ENCODE results near the gene ERG.

Gene ERG

DNA sequence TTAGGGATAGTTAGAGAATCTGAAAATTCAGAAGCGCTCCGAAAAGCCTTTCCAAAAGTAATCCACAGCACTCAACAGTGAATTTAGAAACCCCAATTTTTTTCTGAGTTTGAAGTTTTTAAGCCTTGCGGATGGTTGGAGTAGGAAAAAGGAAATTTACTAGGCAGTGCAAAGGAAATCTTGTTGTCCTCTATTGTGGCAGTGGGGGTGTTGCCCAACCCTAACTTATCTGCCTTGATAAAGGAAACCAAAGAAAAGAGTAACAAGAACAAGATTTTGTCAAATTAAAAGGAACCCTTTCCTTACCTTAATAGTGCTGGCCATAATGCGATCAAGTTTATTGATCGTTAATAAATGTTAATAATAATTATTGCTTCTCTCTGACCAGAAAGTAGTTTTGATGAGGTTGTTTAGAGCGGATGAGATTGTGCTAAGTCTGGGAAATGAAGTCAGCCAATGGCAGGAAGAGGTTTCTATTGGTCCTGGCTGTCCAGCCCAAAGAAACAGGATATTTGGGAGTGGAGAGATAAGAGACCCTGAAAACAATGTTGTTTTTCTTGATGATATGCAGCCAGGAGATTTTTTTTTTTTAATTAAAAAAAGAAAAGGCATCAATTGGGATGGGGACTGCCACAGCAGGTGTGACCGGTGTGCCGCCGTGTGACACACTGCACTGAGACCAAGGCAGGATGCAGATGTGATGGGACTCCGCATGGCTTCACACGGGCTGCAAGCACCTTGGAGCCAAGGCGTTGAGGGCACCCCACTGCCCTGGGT is at the start of gene ERG:
Gene ERG (minus strand): TSS at position 421 of the 777 bp plus-strand sequence. CDS start 97 bp downstream, at position 324.
- DNase-seq (ENCODE audit: low spot score) = no peak

DNA sequence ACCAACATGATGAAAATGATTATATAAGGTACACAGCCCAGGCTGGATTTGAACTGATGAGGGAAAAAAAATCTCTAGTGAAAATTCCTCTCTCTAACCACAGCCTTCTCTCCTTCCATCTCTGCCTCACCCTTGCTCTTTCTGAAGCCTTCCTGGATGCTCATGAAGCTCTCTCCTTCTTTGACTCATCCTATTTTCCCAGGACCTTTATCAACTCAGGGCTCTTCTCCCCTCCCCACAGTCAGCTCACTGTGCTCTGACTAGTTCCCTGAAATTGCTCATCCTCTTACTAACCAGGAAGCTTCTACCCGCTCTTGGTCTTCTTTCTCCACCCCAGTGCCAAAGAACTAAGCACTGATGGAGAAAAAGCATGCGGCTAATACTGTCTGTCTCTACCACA is 46.4 kb upstream of the ERG start:
- no peak for DNase-seq (ENCODE audit: low spot score)

GRCh38 chr21:38542263-38542662 is 44.0 kb upstream of the ERG start:
- DNase-seq (ENCODE audit: low spot score) = no peak

DNA sequence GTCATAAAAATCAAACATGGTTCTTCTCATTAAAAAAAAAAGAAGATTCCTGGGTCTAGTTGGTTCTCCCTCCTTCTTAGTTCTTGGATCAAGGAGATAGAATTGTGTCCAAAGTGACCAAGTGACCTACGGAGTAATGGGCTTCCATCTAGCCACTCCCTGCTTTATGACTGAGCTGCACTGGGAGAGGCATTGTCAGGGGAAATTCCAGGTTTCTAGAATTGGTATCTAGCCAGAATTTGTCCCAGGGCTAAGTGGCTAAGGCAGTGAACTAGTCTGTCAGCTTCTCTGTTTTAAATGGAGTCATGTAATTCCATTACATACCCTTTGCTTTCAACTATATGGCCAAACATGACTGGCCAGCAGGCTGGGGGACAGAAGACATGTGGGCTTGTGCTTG is 40.1 kb upstream of the ERG start:
- DNase-seq (ENCODE audit: low spot score) = no peak

DNA sequence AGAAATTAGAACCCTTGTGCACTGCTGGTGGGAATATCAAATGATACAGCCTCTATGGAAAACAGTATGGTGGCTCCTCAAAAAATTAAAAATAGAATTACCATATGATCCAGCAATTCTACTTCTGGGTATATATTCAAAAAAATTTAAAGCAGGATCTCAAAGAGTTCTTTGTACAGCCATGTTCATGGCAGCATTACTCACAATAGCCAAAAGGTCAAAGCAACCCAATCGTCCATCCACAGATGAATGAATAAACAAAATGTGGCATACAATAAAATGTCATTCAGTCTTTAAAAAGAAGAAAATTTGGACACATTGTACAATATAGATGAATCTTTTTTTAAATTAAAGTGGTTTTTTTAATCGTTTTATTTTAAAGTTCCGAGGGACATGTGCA is 36.3 kb upstream of the ERG start:
- no peak for DNase-seq (ENCODE audit: low spot score)

DNA sequence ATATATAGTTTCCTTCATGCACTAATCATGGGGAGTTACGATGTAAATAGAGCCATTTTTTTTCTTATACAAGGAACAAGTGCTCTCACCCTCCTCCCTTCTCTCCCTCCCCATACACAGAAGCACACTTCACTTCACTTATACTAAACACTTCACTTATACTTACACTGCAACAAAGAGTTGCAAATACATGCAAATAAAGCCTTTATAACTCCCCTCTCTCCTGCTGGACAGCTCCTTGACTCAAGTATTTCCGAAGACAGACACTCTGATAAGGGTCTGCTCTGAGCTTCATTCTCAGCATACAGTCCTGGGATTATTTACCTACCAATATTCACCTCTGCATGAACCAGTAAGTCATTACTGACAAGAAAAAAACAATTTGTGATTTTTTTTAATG is 35.6 kb upstream of the ERG start:
- no peak for DNase-seq (ENCODE audit: low spot score)

DNA sequence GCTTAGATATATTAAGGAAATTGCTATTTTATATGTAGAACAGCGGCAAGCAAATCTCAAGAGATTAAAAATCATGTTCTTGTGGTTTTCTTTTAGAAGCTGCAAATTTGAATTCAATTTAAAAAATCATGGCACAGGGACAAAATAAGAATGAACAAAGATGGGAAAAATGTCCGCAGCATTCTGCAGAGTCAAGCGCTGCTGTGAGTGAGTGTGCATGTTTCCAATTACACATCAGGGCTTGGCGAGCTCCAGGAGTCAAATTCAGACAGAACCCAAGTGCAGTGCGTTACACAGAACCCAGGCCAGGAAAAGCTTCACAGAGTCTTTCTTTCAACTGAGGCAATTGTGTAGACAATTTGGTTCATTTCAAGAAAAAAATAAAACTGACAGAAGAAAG is 33.3 kb upstream of the ERG start:
- peak; percentile 11 for DNase-seq (ENCODE audit: low spot score)

DNA sequence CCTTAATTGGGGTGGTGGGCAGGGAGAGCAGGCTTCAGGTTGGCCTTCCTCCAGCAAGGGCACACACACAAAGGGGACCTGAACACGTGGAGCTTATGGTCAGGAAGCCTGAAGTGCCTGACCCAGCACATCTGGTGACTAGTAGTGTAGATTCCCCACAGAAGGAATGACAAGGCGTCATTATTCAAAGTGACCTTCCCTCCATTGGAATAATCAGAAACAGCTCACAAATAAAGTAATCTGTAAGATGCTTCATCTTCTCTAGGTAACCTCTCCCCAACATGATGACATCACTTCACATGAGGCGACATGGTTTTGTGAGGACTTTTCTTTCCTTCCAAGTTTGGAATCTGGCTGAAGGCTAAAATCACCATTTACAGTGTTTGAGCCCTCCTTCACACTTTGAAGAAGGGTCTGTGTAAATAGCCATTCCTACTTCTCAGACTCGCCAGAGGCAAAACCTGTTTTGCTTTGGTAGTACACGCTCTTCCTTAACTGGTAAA is 32.8 kb upstream of the ERG start:
- DNase-seq (ENCODE audit: low spot score) = no peak

DNA sequence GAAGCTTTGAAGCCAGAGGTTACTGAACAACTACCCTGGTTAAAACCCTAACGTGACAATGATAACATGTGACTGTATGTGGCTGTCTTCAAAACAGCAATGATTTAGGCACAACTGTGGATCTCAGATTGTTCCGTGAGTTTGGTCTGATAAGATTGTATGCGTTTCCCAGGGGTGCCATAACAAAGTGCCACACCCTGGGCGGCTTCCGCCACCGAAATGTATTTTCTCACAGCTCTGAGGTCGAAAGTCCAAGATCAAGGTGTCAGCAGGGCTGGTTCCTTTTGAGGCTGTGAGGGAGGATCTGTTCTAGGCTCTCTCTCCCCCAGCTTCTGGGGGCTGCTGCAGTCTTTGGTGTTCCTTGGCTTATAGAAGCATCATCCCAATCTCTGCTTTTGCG is 29.5 kb upstream of the ERG start:
- DNase-seq (ENCODE audit: low spot score) = no peak

DNA sequence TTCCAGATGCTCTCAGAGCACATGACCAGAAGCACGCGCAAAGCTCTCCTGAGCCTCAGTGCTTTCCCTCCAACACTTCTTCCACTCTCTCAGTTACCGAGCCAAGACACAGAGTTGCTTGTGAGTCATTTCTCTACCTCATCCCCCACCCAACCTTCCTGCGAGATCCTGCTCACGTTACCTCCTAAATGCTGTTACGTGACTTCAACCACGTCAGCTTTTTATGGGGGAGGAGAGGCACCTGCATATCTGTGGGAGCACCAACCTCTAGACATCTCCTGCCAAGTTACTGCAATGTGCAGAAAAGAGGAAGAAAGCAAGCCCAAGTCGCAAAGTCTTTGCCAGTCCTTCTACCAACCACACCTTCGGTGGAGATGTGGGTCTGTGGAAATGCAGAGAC is 27.2 kb upstream of the ERG start:
- no peak for DNase-seq (ENCODE audit: low spot score)

GRCh38 chr21:38524168-38525153 is 26.2 kb upstream of the ERG start:
- no peak for DNase-seq (ENCODE audit: low spot score)

GRCh38 chr21:38520511-38520910 is 22.2 kb upstream of the ERG start:
- no peak for DNase-seq (ENCODE audit: low spot score)

DNA sequence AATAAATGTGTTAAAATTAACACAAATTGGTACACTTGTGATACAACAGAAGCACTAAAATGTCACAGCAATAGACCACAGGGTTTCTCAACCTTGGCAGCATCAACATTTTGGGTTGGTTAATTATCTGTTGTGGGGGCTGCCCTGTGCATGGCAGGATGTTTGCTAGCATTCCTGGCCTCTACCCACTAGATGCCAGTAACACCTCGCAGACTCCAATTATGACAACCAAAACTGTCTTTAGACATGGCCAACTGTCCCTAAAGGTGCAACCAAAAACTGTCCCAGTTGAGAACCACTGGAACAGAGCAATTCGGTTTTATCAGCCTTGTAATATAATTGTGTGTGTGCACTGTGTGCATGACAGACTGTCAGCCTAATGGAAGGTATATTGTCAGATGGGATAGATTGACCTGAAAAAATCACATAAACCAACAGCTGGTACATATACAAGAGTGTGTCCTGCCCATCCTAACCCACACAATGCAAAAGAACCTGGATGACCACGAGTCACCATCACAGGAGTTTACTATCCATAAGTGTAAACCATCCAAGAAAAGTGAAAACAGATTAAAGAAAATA is 13.5 kb upstream of the ERG start:
- no peak for DNase-seq (ENCODE audit: low spot score)

- DNase-seq (ENCODE audit: low spot score) = no peak
These were observed 12.9 kb upstream of the ERG start for GRCh38 chr21:38511198-38511597.

DNA sequence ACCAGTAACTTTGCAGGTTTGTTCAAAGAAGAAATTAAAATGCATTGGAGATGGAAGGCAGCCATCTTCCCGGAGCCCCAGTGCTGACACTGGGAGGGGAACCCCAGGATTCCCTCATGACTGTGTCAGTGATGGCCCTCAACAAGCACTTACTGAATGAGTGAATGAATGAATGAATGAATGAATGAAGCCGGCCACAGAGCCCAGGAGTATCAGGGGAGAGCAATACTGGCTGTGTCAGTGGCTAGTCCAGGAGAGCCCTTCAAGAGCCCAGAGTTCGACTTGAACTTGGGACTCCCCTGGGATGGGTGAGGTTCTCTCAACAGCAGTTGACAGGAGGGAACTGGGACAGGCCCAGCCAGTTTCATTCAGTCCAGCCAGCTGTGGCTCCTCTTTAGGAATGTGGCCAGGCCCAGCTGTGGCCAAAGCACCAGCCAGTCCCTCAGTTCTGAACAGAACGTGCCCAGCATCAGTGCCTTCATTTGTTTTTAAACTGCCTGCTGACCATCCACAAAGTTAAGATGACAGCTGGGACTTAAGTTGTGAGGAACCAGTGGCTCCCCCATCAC is 9.2 kb upstream of the ERG start:
- DNase-seq (ENCODE audit: low spot score) = no peak

DNA sequence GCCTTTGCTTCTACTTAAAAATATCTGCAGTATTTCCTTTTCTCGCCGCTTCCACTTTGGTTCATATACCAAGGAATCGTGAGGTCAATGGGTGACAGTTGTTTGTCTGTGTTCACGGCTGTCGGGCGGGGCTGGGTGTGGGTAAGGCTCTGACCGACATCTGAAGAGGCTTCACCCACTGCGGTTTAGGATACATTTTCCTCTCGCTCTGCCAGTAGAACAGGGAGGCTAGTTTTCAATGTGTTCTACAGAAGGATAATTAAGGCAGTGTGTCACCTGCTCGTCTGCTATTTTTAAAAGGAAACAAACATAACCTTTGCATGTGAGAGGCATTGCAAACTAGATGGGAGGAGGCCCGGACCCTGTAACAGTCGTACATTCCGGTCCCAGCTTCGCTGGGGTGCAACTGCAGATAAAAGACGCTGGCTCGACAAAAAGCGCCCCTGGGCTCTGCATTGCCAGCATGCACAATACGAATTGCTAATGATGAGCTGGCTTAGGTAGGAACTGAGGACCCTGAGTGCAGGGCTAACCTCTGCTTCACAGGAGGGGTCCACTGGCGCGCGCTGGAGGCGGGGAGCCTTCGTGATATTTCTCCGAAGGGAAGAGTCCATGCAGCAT is 8.5 kb upstream of the ERG start:
- DNase-seq (ENCODE audit: low spot score) = no peak

GRCh38 chr21:38505654-38506523 is 7.6 kb upstream of the ERG start:
- DNase-seq (ENCODE audit: low spot score) = peak; percentile 46

DNA sequence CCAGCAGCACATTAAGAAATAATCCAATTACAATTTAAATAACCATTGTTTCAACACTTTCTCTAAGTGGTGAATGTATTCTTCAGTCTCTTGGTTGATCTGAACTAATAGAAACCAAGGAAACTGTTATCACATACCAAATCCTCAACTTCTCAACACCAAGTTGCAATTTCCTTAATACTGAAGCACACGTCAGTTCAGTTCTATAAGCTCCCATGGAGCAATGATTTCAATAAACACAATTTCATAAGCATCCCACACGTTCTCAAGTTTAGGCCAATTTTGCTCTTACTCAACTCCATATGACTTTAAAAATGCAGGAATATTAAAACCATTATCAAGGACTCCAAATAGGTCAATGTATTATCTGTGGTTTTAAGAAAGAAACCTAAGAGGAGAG is 5.8 kb upstream of the ERG start:
- DNase-seq (ENCODE audit: low spot score) = no peak

DNA sequence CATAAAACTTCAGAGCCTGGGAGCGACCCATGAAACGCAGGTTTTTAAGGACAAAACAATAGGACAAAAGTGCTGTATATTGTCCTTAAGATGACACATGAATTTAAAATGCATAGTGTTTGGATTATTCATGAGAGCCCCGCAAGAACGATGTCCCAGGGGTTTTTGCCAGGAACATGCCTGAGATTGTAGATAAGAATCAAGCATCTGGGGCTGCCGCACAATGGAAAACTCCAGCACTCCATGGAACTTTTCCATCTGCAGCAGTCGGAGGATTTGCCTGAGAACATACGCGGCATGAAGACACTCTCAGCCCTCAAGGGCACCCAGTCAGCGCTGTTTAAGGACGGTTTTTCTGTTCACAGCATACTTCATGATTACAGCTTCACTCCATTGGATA is 5.3 kb upstream of the ERG start:
- no peak for DNase-seq (ENCODE audit: low spot score)

GRCh38 chr21:38500073-38500472 is 1.8 kb upstream of the ERG start:
- no peak for DNase-seq (ENCODE audit: low spot score)

DNA sequence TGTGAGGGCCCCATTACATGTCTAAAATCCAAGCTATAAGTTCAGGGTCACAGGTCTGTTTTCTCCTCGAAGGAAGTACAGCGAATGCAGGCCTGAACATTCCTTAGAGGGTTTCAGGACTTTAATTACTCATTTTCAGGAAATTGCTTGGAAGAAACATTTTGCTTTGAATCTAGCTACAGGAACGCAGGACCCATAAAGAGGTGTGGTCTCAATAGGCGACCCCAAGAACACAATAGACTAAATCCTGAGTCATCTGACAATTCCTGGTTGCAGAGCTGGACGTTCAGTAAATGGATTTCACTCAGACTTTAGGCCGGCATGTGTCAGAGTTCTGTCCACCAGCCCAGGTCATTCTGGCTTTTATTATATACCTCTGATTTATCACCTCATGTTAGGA is 1.0 kb upstream of the ERG start:
- DNase-seq (ENCODE audit: low spot score) = no peak

All from AG08396 (cell line).